ENCODE results near the gene SYT15. TPM values are rescaled to one million over a fixed set of nuclear protein-coding genes. Genes with fewer than 3 reads are reported as not detected.

SYT15 gene
- total RNA-seq, 1 experiment from 2014 or later: 0.28 TPM

GRCh38 chr10:46559231-46559671 lies 19.7 kb upstream of the SYT15 start:
- ChIA-PET POLR2A (no interaction called here), CTCF (no interaction called here)
- TF ChIP-seq CTCF (IDR thresholded peaks at IDR 0.05) (no peak), POLR2AphosphoS5 (IDR thresholded peaks at IDR 0.05; ENCODE audit: low read depth, low read length) (no peak), TCF7L2 (IDR thresholded peaks at IDR 0.05; ENCODE audit: low read depth, low read length) (no peak), REST (IDR thresholded peaks at IDR 0.05; ENCODE audit: insufficient read depth in 1 of 2, low read depth in 2 of 2, low read length in 1 of 2) (no peak), SIN3A (IDR thresholded peaks at IDR 0.05; ENCODE audit: borderline replicate concordance, insufficient read depth, low read depth, low read length) (no peak)
- intact Hi-C loops (cut with micrococcal nuclease; ENCODE audit: unreplicated experiment): no loop called here
- Histone ChIP-seq H3K27ac (ENCODE audit: low read length) (no peak overlapping the region), H3K4me1 (ENCODE audit: control insufficient read depth, insufficient read depth, low read length) (peaks cover 24% of the 10 kb centered on the region), H3K36me3 (ENCODE audit: control insufficient read depth, insufficient read depth, low read length) (no peaks in the 10 kb centered on the region), H3K9me3 (ENCODE audit: control insufficient read depth, insufficient read depth, low read depth, low read length) (no peaks in the 10 kb centered on the region), H3K4me3 (ENCODE audit: low read depth in 2 of 2, low read length in 2 of 2) (no peak overlapping the region), H3K27me3 (ENCODE audit: control insufficient read depth, insufficient read depth, low read length) (no peaks in the 10 kb centered on the region; the same call in 1 of the 2 replicates)
- ATAC-seq (no peak), DNase-seq (ENCODE audit: low read depth, low spot score) (no peak)
- in situ Hi-C loops (cut with HindIII; ENCODE audit: low pct_unique_long_range_greater_than_20kb, low sequenced_read_pairs): no loop called here
- BruUV-seq (replicated peaks): no TSS peak

GRCh38 chr10:46560381-46560780 lies 18.5 kb upstream of the SYT15 start:
- Histone ChIP-seq H3K4me3 (ENCODE audit: low read depth in 2 of 2, low read length in 2 of 2) (no peak overlapping the region), H3K27me3 (ENCODE audit: control insufficient read depth, insufficient read depth, low read length) (no peaks in the 10 kb centered on the region; the same call in 1 of the 2 replicates), H3K36me3 (ENCODE audit: control insufficient read depth, insufficient read depth, low read length) (no peaks in the 10 kb centered on the region), H3K9me3 (ENCODE audit: control insufficient read depth, insufficient read depth, low read depth, low read length) (no peaks in the 10 kb centered on the region), H3K4me1 (ENCODE audit: control insufficient read depth, insufficient read depth, low read length) (peaks cover 22% of the 10 kb centered on the region), H3K27ac (ENCODE audit: low read length) (peak overlapping the region; percentile 2; the same call in 1 of the 2 replicates)
- ATAC-seq (no peak), DNase-seq (ENCODE audit: low read depth, low spot score) (no peak)
- no peak for TF ChIP-seq SIN3A (IDR thresholded peaks at IDR 0.05; ENCODE audit: borderline replicate concordance, insufficient read depth, low read depth, low read length)
- TF ChIP-seq REST (IDR thresholded peaks at IDR 0.05; ENCODE audit: insufficient read depth in 1 of 2, low read depth in 2 of 2, low read length in 1 of 2): no peak; a peak in 1 of 4 replicates
- TF ChIP-seq TCF7L2 (IDR thresholded peaks at IDR 0.05; ENCODE audit: low read depth, low read length): no peak
- TF ChIP-seq POLR2AphosphoS5 (IDR thresholded peaks at IDR 0.05; ENCODE audit: low read depth, low read length): no peak
- no peak for TF ChIP-seq CTCF (IDR thresholded peaks at IDR 0.05)
- POLR2A ChIA-PET: interaction anchor here (0.6 to 0.7 kb wide), 2 partner anchors 474 to 1435 kb away, joined by 5 to 9 read pairs; no protein-coding TSS in a partner anchor
- in situ Hi-C loops (cut with HindIII; ENCODE audit: low pct_unique_long_range_greater_than_20kb, low sequenced_read_pairs): no loop called here
- no TSS peak for BruUV-seq (replicated peaks)
- intact Hi-C loops (cut with micrococcal nuclease; ENCODE audit: unreplicated experiment): no loop called here
- CTCF ChIA-PET: no interaction called here
